ENCODE data around the gene VRTN.
"Not testable (repeated sequence)": the region's sequence is repeated elsewhere in the genome, so short reads cannot be mapped to it uniquely, and the experiment has no call there.

- TF ChIP-seq LEF1 (IDR thresholded peaks at IDR 0.05; ENCODE audit: borderline replicate concordance); BHLHE40 (IDR thresholded peaks at IDR 0.05; ENCODE audit: borderline replicate concordance); FOXA1 (IDR thresholded peaks at IDR 0.05); TARDBP (IDR thresholded peaks at IDR 0.05); FOXK2 (IDR thresholded peaks at IDR 0.05); NFRKB (IDR thresholded peaks at IDR 0.05); FOXM1 (IDR thresholded peaks at IDR 0.05; ENCODE audit: borderline replicate concordance); ZNF384 (IDR thresholded peaks at IDR 0.05); PKNOX1 (IDR thresholded peaks at IDR 0.05); SUZ12 (IDR thresholded peaks at IDR 0.05); SP1 (IDR thresholded peaks at IDR 0.05); CTBP1 (IDR thresholded peaks at IDR 0.05; ENCODE audit: borderline replicate concordance); ELF4 (IDR thresholded peaks at IDR 0.05); HDGF (IDR thresholded peaks at IDR 0.05; ENCODE audit: borderline replicate concordance): not testable (repeated sequence)
Observed at GRCh38 chr14:74390505-74390904, 42.2 kb downstream of the VRTN start.

All from HEK293T (cell line).